Coronary artery (tissue), 2 donors: ENCODE results near the gene UBE2E2.

Experiments used
- DNase-seq: peaks from one replicate; pipeline ENCODE4 v3.0.0-alpha.2; 2017; ENCODE audit warnings: low spot score
- H3K27ac ChIP-seq, 2 donors: fragments of 200-600 bp; sonication (generic); one replicate each; pipeline ENCODE4 v1.5.1; 2016 to 2019
- H3K4me3 ChIP-seq: fragments of 200-600 bp; sonication (generic); 2 replicates; pipeline ENCODE4 v1.5.1; 2016; ENCODE audit warnings: mild to moderate bottlenecking, moderate library complexity
- TF ChIP-seq, protein P1 (sequence below): fragments of 200-600 bp; sonication (generic); IDR thresholded peaks from one replicate; pipeline ENCODE4 v1.5.1; 2019; ENCODE audit warnings: antibody characterized with exemption

The UBE2E2 gene

DNA sequence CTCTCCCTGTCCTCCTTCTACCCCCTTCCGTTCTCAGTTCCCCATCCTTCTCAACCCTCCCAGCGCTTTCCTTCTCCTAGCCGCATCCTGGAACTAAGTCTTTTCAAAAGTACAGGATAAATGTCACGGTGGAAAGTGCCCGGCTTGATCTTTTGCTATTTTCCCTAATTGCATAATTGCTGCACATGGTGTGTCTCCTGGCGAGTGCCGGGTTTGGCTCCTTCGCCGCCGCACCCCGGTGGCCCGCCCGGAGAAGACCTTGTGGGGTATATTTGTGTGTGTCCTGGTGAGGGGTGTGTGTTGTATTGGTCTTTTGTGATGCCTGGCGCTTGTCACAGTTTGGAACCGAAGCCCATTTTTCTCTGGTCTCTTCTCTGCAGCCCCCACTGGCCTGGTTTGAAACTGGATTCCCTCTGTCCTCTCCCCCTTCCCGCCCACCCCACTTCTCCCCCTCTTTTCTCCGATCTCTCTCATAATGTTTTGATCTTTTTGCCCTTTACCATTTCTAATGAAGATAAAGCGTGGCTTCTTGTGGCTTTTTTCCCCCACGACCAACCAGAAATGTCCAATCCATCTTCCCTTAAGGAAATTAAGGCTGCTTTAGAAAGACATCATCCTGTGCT lies 692 bp downstream of the UBE2E2 start:
- peak overlapping the region; percentile 87 to 95 for H3K27ac ChIP-seq
- DNase-seq = peak; percentile 74
- TF ChIP-seq, protein P1, sequence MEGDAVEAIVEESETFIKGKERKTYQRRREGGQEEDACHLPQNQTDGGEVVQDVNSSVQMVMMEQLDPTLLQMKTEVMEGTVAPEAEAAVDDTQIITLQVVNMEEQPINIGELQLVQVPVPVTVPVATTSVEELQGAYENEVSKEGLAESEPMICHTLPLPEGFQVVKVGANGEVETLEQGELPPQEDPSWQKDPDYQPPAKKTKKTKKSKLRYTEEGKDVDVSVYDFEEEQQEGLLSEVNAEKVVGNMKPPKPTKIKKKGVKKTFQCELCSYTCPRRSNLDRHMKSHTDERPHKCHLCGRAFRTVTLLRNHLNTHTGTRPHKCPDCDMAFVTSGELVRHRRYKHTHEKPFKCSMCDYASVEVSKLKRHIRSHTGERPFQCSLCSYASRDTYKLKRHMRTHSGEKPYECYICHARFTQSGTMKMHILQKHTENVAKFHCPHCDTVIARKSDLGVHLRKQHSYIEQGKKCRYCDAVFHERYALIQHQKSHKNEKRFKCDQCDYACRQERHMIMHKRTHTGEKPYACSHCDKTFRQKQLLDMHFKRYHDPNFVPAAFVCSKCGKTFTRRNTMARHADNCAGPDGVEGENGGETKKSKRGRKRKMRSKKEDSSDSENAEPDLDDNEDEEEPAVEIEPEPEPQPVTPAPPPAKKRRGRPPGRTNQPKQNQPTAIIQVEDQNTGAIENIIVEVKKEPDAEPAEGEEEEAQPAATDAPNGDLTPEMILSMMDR = no peak
- H3K4me3 ChIP-seq = peak overlapping the region; percentile 97

DNA sequence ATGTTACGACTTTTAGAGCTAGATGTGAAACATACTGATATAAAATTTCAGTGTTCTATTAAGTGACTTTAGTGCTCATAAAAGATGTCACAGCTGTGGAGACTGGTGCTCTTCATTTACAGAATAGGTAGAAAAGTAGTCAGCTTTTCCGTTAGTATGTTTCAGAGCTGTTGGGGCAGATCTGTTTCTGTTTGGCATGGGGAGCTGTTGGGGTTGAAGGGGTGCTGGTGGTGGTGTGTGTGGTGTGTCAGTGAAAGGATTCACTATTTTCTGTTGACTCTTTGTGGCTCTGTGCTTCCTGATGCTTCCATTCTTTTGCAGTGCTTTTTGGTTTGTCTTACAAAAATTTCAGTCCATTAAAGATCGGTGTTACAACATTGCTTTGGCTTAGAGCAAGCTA lies 3.2 kb downstream of the UBE2E2 start:
- H3K27ac ChIP-seq = no peak overlapping the region
- no peak for DNase-seq
- TF ChIP-seq, protein P1 = no peak
- no peak overlapping the region for H3K4me3 ChIP-seq

DNA sequence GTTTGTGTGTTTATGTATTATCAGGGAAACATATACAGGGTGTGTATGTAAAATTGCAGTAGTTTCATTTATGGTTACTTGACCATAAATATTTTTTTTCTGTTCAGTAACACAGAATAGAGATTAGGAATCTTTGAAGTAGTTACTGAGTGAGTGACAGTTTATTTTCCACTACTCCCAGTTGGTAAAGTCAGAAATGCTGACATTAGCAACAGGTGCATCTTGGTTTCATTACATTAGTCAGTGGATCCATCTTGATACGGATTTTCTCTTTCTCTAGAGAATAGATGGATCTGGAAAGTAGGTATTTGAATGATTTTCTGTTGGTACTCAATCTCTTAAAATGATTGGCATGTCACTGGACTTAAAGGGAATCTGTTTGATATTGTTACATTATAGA lies 6.0 kb downstream of the UBE2E2 start:
- H3K4me3 ChIP-seq = no peak overlapping the region
- DNase-seq = no peak
- no peak overlapping the region for H3K27ac ChIP-seq
- TF ChIP-seq, protein P1 = no peak

DNA sequence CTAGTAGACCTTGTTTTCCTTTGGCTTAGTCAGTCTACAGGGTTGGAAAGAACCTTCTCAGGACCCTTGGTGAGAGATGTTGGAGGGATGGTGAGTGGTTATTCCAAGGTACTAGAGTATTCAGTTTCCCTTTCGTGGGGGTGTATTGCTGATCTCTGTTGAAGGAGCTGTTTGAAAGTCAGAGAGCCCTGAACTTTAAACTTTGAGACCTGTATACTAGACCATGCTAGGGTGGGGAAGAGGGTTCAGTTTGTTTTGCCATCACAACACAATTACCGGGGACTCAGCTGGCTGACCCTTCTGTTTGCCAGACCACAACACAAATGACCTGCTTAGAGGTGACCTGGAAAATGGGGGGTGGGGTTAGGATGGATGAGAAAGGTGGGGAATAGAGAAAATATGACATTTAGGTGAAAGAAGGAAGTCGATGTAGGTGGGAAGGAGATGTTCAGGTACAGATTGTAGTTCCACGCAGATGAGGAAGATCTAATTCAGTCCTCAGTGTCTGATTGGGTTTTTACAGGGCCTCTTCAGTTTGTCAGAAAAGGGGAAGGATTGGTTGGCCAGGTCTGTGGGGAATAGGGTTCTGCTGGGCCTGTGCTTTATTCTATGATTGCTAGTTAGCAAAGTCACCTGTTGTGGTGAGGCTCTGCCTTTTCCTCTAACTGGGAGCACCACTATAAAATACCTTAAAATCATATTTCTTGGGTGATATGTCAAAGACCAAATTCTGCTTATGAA lies 6.8 kb downstream of the UBE2E2 start:
- TF ChIP-seq, protein P1 = no peak
- no peak for DNase-seq
- H3K27ac ChIP-seq = no peak overlapping the region
- no peak overlapping the region for H3K4me3 ChIP-seq

DNA sequence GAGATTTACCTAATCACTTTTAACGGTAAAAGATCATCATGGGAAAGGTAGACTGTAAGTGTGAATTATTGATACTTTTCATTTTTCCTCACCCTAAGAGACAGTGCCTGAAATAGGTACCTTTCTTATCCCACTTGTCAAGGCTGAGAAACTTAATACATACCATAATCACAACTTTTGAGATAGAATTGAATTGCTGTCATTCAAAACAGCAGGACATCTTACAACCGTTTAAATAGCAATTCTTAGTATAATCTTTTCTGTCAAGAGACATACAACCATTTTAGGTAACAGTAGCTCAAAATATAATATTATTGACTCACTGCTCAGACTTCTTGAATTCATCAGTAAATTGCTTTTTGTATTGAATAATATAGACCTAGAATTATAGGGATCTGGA lies 10.7 kb downstream of the UBE2E2 start:
- Histone ChIP-seq H3K27ac (no peak overlapping the region), H3K4me3 (no peak overlapping the region)
- TF ChIP-seq, protein P1 = no peak
- no peak for DNase-seq

DNA sequence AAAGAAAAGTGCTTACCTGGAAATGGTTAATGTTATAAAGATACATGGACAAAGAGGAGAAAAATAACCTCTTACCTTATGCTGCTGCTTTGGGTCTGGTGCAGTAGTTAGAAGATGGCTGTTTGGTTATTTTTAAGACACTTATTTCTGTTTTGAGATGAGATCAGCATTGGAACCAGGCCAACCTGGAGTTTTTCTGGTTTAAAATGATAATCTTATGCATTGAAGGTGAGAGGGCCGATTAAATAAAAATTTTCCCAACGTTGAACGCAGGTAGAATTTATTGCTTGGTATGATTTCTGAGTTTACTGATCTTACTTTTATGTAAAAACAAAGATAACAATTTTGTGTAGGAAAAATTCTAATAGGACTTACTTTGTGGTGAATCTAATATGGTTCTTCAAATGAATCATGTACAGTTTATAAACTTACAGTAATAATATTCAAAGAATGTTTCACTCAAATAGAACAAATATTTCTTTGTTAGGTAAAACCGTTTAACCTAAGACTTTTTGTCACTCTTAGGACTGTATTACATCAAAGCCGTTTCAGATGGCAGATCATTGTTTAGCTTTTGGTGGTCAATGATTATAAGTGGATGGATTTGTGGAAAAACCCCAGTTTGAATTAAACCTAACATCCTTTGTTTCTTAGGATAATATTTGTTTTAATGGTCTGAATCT lies 14.9 kb downstream of the UBE2E2 start:
- TF ChIP-seq, protein P1 = no peak
- Histone ChIP-seq H3K27ac (no peak overlapping the region), H3K4me3 (no peak overlapping the region)
- no peak for DNase-seq
